ENCODE measurements around the gene TECPR2.
A peak's percentile ranks its signal among the peaks of the same experiment; 100 is the strongest.

Gene TECPR2

DNA sequence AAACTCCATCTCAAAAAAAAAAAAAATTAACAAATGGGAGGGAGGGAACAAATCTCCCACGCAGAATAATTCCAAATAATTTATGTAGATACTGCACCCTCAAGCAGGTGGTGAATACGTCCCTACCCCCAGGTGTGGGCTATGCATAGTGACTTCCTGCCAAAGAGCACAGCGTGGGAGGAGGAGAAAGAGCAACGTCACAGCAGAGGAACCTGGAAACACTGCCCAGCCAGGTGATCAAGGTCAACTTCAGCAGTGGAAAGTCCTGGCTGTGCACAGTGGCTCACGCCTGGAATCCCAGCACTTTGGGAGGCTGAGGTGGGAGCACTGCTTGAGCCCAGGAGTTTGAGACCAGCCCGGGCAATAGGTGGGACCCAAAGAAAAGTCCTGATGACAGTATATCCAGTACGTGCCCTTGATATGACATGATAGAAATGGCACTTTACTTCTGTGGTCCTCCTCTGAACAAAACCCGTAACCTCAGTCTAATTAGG is 9.6 kb upstream of the TECPR2 start:
- no peak overlapping the region for H2AFZ ChIP-seq (ENCODE audit: low read length, unreplicated experiment)
- no peaks in the 10 kb centered on the region for H3K4me1 ChIP-seq (ENCODE audit: control insufficient read depth, insufficient read depth, low read length, unreplicated experiment)
- no peak overlapping the region for H3K4me3 ChIP-seq (ENCODE audit: low read depth, low read length)
- no peaks in the 10 kb centered on the region for H3K79me2 ChIP-seq (ENCODE audit: control insufficient read depth, insufficient read depth, low read length, unreplicated experiment)
- H3K36me3 ChIP-seq (ENCODE audit: insufficient read depth, low read length): peaks cover 17% of the 10 kb centered on the region
- H3K27ac ChIP-seq (ENCODE audit: low read depth, low read length): no peak overlapping the region
- no peaks in the 10 kb centered on the region for H3K27me3 ChIP-seq (ENCODE audit: insufficient read depth, low read length)

DNA sequence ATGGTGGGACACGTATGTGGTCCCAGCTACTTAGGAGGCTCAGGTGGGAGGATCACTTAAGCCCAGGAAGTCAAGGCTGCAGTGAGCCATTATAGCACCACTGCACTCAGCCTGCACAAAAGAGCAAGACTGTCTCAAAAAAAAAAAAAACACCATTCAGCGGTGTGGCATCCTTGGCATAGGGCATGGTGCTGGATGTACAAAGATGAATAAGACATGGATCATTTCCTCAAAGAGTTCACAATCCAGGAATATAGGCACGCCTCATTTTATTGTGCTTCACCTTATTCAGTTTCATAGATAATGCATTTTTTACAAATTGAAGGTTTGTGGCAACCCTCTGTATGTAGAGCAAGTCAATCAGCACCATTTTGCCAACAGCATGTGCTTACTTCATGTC is 6.5 kb upstream of the TECPR2 start:
- Histone ChIP-seq H3K27me3 (ENCODE audit: insufficient read depth, low read length) (no peaks in the 10 kb centered on the region), H3K36me3 (ENCODE audit: insufficient read depth, low read length) (peaks cover 15% of the 10 kb centered on the region), H3K4me3 (ENCODE audit: low read depth, low read length) (no peak overlapping the region), H3K79me2 (ENCODE audit: control insufficient read depth, insufficient read depth, low read length, unreplicated experiment) (peaks cover 5% of the 10 kb centered on the region), H2AFZ (ENCODE audit: low read length, unreplicated experiment) (no peak overlapping the region), H3K4me1 (ENCODE audit: control insufficient read depth, insufficient read depth, low read length, unreplicated experiment) (no peaks in the 10 kb centered on the region), H3K27ac (ENCODE audit: low read depth, low read length) (no peak overlapping the region)

DNA sequence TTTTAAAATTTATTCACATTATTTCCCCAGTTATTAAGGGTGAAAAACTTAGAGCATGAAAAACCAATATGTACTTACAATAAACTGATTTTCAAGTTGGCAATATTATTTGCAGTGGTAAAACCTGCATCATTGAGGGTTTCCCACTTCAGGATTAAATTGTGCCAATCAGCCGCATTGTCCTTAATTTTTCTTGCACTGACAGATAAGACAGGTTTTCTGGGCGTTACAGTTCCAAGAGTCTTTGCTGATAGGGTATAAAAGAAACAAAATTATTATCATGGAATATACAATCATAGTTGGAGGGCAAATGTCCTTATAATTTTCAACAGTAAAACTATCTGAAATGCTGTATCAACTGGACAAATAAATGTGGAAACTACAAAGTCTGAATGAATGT is 3.4 kb upstream of the TECPR2 start:
- Histone ChIP-seq H3K79me2 (ENCODE audit: control insufficient read depth, insufficient read depth, low read length, unreplicated experiment) (peaks cover 20% of the 10 kb centered on the region), H3K27me3 (ENCODE audit: insufficient read depth, low read length) (no peaks in the 10 kb centered on the region), H2AFZ (ENCODE audit: low read length, unreplicated experiment) (no peak overlapping the region), H3K4me1 (ENCODE audit: control insufficient read depth, insufficient read depth, low read length, unreplicated experiment) (peaks cover 13% of the 10 kb centered on the region), H3K4me3 (ENCODE audit: low read depth, low read length) (no peak overlapping the region), H3K36me3 (ENCODE audit: insufficient read depth, low read length) (peaks cover 8% of the 10 kb centered on the region; the same call in 1 of the 2 replicates), H3K27ac (ENCODE audit: low read depth, low read length) (no peak overlapping the region)

DNA sequence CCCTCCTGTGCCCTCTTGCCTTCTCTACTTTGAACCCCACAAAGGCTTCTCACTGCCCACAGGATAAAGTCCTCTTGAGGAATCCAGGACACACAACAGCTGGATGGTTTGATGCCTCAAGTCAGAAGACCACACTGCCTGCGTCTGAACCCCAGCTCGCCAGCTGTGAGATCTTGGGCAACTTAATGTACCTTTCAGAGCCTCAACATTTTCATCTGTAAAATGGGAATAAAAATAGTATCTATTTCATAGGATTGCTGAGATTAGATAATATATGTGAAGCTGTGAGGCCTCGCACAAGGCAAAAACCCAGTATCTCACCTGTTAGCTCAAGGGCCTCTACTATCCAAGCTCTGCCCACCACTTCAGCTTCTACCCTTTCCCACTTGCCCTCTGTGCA is 2.4 kb upstream of the TECPR2 start:
- H2AFZ ChIP-seq (ENCODE audit: low read length, unreplicated experiment): no peak overlapping the region
- H3K27ac ChIP-seq (ENCODE audit: low read depth, low read length): no peak overlapping the region
- peaks cover 6% of the 10 kb centered on the region; the same call in 1 of the 2 replicates for H3K36me3 ChIP-seq (ENCODE audit: insufficient read depth, low read length)
- H3K79me2 ChIP-seq (ENCODE audit: control insufficient read depth, insufficient read depth, low read length, unreplicated experiment): peaks cover 31% of the 10 kb centered on the region
- H3K4me1 ChIP-seq (ENCODE audit: control insufficient read depth, insufficient read depth, low read length, unreplicated experiment): peaks cover 15% of the 10 kb centered on the region
- H3K27me3 ChIP-seq (ENCODE audit: insufficient read depth, low read length): no peaks in the 10 kb centered on the region
- no peak overlapping the region for H3K4me3 ChIP-seq (ENCODE audit: low read depth, low read length)

DNA sequence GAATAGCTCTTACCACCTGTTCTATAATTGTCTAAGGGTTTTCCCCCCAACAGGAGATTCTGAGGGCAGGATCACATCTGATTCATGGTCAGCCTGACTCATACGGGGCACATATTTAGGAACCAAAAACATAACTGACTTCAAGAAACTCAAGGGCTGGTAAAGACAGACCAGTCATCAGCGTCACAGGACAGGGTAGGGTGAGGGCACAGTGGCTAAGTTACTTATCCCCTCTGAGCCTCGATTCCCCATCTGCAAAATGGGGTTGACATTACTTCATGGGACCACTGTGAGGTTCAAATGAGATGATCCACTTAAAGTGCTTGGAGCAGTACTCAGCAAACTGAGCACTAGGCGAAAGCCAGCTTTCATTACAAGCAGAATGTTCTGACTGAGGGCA is 657 bp upstream of the TECPR2 start:
- Histone ChIP-seq H3K36me3 (ENCODE audit: insufficient read depth, low read length) (no peaks in the 10 kb centered on the region), H3K4me3 (ENCODE audit: low read depth, low read length) (peak overlapping the region; percentile 87), H3K27ac (ENCODE audit: low read depth, low read length) (peak overlapping the region; percentile 67), H3K79me2 (ENCODE audit: control insufficient read depth, insufficient read depth, low read length, unreplicated experiment) (peaks cover 43% of the 10 kb centered on the region), H2AFZ (ENCODE audit: low read length, unreplicated experiment) (peak overlapping the region; percentile 73), H3K27me3 (ENCODE audit: insufficient read depth, low read length) (no peaks in the 10 kb centered on the region), H3K4me1 (ENCODE audit: control insufficient read depth, insufficient read depth, low read length, unreplicated experiment) (peaks cover 15% of the 10 kb centered on the region)

DNA sequence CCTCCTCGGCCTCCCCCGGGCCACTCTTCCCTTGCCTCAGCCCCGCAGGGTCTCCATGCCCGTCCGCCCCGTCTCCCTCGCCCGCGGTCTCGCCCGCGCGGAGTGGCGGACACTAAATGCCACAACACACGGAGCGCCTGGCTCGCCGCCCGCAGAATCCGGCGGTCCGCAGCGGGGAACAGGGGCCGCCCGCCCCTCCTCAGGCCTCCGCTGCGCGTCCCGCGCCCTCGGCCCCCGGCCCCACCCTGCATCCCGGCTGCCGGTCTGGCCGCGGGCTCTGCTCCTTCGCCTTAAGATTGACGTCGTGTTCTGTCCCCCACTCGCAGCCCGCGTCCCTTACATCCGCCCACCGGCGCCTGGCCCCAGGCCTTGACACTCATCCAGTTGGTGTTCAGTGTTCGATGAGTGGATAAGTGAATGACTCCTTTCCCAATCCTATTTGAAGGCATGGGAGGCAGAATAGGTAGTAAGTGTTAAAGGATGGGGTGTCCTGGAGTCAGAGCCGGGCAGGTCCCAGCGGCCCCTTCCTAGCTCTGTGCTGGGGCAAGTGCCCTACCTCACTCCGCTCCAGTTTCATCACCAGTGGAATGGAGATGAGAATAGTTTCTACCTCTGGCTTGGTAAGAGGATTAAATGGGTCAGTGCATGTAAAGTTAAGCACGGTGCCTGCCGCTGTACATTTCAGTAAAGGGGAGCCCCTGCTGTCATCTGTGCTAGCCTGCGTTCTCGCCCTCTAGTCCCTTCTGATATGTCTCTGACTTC is 622 bp downstream of the TECPR2 start:
- Histone ChIP-seq H3K79me2 (ENCODE audit: control insufficient read depth, insufficient read depth, low read length, unreplicated experiment) (peaks cover 48% of the 10 kb centered on the region), H3K4me3 (ENCODE audit: low read depth, low read length) (peak overlapping the region; percentile 87), H2AFZ (ENCODE audit: low read length, unreplicated experiment) (peak overlapping the region; percentile 90), H3K36me3 (ENCODE audit: insufficient read depth, low read length) (no peaks in the 10 kb centered on the region), H3K4me1 (ENCODE audit: control insufficient read depth, insufficient read depth, low read length, unreplicated experiment) (peaks cover 18% of the 10 kb centered on the region), H3K27me3 (ENCODE audit: insufficient read depth, low read length) (no peaks in the 10 kb centered on the region), H3K27ac (ENCODE audit: low read depth, low read length) (peak overlapping the region; percentile 73)

DNA sequence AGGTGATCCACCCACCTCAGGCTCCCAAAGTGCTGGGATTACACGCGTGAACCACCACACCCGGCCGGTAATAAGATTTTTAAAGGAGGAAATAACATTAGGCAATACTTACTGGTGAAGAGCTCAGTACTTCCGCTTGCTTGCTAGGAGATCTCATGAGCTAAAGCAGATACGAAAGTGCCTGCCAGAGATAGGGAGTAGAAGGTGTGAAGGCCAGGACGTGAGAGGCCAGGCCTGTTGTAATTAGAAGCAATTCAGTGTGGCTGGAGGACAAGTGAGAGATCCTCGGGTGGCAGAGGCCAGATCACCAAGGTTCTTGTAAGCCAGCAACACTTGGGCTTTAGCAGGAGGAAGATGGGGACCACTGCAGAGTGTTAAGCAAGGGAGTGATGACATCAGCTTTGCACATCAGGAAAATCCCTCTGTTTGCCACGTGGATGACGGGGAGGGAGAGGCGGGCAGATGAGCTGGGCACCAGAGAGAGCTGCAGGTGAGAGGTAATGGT is 7.6 kb downstream of the TECPR2 start:
- Histone ChIP-seq H2AFZ (ENCODE audit: low read length, unreplicated experiment) (no peak overlapping the region), H3K79me2 (ENCODE audit: control insufficient read depth, insufficient read depth, low read length, unreplicated experiment) (peaks cover 31% of the 10 kb centered on the region), H3K4me1 (ENCODE audit: control insufficient read depth, insufficient read depth, low read length, unreplicated experiment) (peaks cover 3% of the 10 kb centered on the region), H3K36me3 (ENCODE audit: insufficient read depth, low read length) (no peaks in the 10 kb centered on the region), H3K4me3 (ENCODE audit: low read depth, low read length) (no peak overlapping the region), H3K27ac (ENCODE audit: low read depth, low read length) (no peak overlapping the region), H3K27me3 (ENCODE audit: insufficient read depth, low read length) (no peaks in the 10 kb centered on the region)

DNA sequence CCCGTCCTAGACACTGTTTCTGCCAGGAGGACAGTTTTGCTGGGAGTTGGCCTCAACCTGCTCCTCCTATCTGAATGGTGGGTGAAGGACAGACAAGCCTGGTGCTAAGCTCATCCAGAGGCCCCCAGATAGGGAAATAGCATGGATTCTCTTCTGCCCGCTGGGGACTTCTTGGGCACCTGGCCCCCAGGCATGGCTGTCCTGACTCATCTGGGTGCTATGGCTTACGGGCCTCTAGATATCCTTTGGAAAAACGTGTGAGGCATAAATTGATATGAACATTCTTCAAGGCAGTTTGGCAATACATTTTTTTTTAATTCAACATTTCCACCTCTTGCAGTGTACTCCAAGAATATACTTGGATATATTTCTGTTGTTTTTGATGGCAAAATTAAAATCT is 8.6 kb downstream of the TECPR2 start:
- Histone ChIP-seq H2AFZ (ENCODE audit: low read length, unreplicated experiment) (no peak overlapping the region), H3K27ac (ENCODE audit: low read depth, low read length) (no peak overlapping the region), H3K36me3 (ENCODE audit: insufficient read depth, low read length) (no peaks in the 10 kb centered on the region), H3K79me2 (ENCODE audit: control insufficient read depth, insufficient read depth, low read length, unreplicated experiment) (peaks cover 25% of the 10 kb centered on the region), H3K4me3 (ENCODE audit: low read depth, low read length) (no peak overlapping the region), H3K27me3 (ENCODE audit: insufficient read depth, low read length) (no peaks in the 10 kb centered on the region), H3K4me1 (ENCODE audit: control insufficient read depth, insufficient read depth, low read length, unreplicated experiment) (peaks cover 3% of the 10 kb centered on the region)

DNA sequence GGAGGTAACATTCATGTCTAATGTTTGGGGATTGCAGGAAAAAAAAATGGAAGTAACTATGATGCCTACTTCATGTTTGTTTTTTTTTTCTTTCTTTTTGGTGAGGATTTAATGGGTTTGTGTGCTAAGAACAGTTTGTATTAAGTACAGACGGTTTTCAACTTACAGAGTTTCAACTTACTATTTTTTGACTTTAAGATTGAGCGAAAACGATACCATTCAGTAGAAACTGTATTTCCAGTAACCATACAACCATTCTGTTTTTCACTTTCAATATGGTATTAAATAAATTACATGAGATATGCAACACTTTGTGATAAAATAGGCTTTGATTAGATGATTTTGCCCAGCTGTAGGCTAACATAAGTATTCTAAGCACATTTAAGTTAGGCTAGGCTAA is 10.4 kb downstream of the TECPR2 start:
- no peak overlapping the region for H3K27ac ChIP-seq (ENCODE audit: low read depth, low read length)

DNA sequence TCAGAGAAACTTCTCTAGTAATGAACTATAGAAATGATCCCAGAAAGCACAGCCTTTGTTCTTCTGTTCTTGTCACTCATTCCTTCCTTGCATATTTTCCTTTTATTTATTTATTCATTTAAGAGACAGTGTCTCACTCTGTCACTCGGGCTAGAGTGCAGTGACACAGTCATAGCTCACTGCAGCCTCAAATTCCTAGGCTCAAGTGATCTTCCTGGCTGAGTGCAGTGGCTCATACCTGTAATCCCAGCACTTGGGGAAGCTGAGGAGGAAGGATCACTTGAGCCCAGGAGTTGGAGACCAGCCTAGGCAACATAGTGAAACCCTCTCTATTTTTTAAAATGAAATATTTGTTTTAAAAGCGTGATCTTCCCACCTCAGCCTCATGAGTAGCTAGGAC is 11.5 kb downstream of the TECPR2 start:
- Histone ChIP-seq H3K4me3 (ENCODE audit: low read depth, low read length) (no peak overlapping the region), H3K36me3 (ENCODE audit: insufficient read depth, low read length) (0 out of 2 replicates have a peak, but pooled peaks cover 7% of the 10 kb centered on the region), H3K27me3 (ENCODE audit: insufficient read depth, low read length) (no peaks in the 10 kb centered on the region), H2AFZ (ENCODE audit: low read length, unreplicated experiment) (no peak overlapping the region), H3K79me2 (ENCODE audit: control insufficient read depth, insufficient read depth, low read length, unreplicated experiment) (peaks cover 7% of the 10 kb centered on the region), H3K4me1 (ENCODE audit: control insufficient read depth, insufficient read depth, low read length, unreplicated experiment) (no peaks in the 10 kb centered on the region), H3K27ac (ENCODE audit: low read depth, low read length) (no peak overlapping the region)

More for the DNA sequence above, 10.4 kb downstream of the TECPR2 start:
- no peaks in the 10 kb centered on the region for H3K4me1 ChIP-seq (ENCODE audit: control insufficient read depth, insufficient read depth, low read length, unreplicated experiment)
- no peak overlapping the region for H3K4me3 ChIP-seq (ENCODE audit: low read depth, low read length)
- no peaks in the 10 kb centered on the region for H3K27me3 ChIP-seq (ENCODE audit: insufficient read depth, low read length)
- no peak overlapping the region for H2AFZ ChIP-seq (ENCODE audit: low read length, unreplicated experiment)
- 0 out of 2 replicates have a peak, but pooled peaks cover 3% of the 10 kb centered on the region for H3K36me3 ChIP-seq (ENCODE audit: insufficient read depth, low read length)
- H3K79me2 ChIP-seq (ENCODE audit: control insufficient read depth, insufficient read depth, low read length, unreplicated experiment): peaks cover 14% of the 10 kb centered on the region

DNA sequence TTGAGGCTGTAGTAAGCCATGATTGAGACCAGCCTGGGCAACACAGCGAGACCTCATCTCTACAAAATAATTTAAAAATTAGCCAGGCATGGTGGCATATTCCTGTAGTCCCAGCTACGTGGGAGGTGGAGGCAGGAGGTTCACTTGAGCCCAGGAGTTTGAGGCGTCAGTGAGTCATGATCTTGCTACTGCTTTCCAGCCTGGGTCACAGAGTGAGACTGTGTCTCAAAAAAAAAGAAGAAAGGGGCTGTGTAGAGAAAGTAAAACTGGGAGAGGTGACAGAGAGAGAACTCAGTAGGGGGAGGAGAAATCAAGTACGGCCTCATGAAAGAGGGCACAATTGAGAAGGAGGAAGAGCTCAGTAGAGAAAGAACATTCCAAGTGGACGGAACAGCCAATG is 12.4 kb downstream of the TECPR2 start:
- Histone ChIP-seq H3K4me3 (ENCODE audit: low read depth, low read length) (no peak overlapping the region), H3K79me2 (ENCODE audit: control insufficient read depth, insufficient read depth, low read length, unreplicated experiment) (peaks cover 7% of the 10 kb centered on the region), H3K27ac (ENCODE audit: low read depth, low read length) (no peak overlapping the region), H2AFZ (ENCODE audit: low read length, unreplicated experiment) (no peak overlapping the region), H3K27me3 (ENCODE audit: insufficient read depth, low read length) (no peaks in the 10 kb centered on the region), H3K36me3 (ENCODE audit: insufficient read depth, low read length) (0 out of 2 replicates have a peak, but pooled peaks cover 7% of the 10 kb centered on the region), H3K4me1 (ENCODE audit: control insufficient read depth, insufficient read depth, low read length, unreplicated experiment) (no peaks in the 10 kb centered on the region)
